ENCODE measurements around the gene TPSD1. TPM values are rescaled to one million over a fixed set of nuclear protein-coding genes. Genes with fewer than 3 reads are reported as not detected.
"Not testable (repeated sequence)": the region's sequence is repeated elsewhere in the genome, so short reads cannot be mapped to it uniquely, and the experiment has no call there.

Gene TPSD1
- total and polyA plus RNA-seq, 2 donors = 0.14 to 1.1 TPM

DNA sequence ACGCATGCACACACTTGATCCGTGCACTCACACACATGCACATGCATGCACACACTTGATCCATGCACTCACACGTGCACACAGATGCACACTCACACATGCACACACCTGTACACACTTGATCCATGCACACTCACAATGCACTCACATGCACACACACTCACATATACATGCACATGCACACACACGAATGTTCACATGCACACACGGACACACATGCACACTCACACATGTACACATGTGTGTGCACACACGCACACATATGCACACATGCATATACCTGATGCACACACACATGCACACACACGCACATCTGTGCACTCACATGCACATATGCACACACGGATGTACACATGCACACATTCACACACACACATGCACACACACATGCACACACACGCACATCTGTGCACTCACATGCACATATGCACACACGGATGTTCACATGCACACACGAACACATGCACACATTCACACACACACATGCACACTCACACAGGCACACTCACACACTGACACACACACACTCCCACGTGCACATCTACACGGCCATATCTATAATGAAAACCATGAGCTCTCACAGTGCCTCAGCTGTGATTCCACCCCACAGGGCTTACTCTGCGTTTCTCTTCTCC is 7.8 kb upstream of the TPSD1 start:
- not testable (repeated sequence) for H3K4me3 ChIP-seq (ENCODE audit: low read length in 2 of 2); DNase-seq (ENCODE audit: low read depth in 6 of 9, low spot score in 9 of 9); H3K27ac ChIP-seq (ENCODE audit: low read depth in 1 of 2, low read length in 1 of 2); H3K36me3 ChIP-seq (ENCODE audit: control insufficient read depth in 2 of 2, insufficient read depth in 2 of 2, low read length in 1 of 2); H3K9me3 ChIP-seq (ENCODE audit: control insufficient read depth in 2 of 2, insufficient read depth in 1 of 2, low read length in 1 of 2); H3K4me1 ChIP-seq (ENCODE audit: control insufficient read depth in 2 of 2, insufficient read depth in 2 of 2, low read length in 2 of 2)
- WGBS = 94% methylated on average over 13 of the region's 14 CpGs
- peaks cover 0 to 16% of the 10 kb centered on the region in 2 donors for H3K27me3 ChIP-seq (ENCODE audit: control insufficient read depth in 2 of 2, insufficient read depth in 1 of 2, low read length in 1 of 2)

DNA sequence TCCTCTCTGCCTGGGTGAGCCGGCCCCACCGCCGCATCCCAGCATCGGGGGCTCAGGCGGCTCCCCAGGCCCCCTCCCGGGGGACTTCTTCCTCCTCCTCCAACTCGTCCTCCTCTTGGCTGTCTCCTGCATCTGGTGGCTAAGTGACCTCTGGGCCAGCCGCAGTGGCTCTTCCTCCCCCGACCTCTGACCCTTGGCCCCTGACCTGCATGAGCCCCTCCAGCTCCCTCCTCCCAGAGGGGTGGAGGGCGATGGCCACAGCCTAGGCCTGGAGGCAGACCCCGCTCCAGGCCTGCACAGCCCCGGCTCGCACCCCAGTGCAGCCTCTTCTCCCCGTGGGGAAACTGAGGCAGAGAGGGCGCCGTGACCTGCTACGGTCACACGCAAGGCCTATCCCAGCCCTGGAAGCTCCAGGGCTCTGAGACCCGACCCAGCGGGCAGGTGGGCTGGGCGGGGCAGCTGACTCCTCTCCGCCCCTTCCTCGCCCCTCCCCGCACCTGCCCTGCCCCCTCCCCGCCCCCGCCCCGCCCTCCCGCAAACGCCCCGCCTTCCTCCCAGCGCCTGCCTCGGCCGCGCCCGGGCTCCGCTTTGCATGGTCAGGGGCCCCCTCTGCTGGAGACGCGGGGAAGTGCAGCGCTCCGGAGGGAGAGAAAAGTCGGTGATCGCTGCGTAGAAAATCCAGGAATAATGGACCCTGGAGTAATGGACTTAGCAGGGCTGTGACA is 6.7 kb upstream of the TPSD1 start:
- WGBS = 92% methylated on average over 8 of the region's 43 CpGs
- peaks cover 0 to 15% of the 10 kb centered on the region in 2 donors for H3K27me3 ChIP-seq (ENCODE audit: control insufficient read depth in 2 of 2, insufficient read depth in 1 of 2, low read length in 1 of 2)
- DNase-seq (ENCODE audit: low read depth in 6 of 9, low spot score in 9 of 9); H3K4me1 ChIP-seq (ENCODE audit: control insufficient read depth in 2 of 2, insufficient read depth in 2 of 2, low read length in 2 of 2); H3K4me3 ChIP-seq (ENCODE audit: low read length in 2 of 2); H3K36me3 ChIP-seq (ENCODE audit: control insufficient read depth in 2 of 2, insufficient read depth in 2 of 2, low read length in 1 of 2); H3K27ac ChIP-seq (ENCODE audit: low read depth in 1 of 2, low read length in 1 of 2); H3K9me3 ChIP-seq (ENCODE audit: control insufficient read depth in 2 of 2, insufficient read depth in 1 of 2, low read length in 1 of 2): not testable (repeated sequence)

DNA sequence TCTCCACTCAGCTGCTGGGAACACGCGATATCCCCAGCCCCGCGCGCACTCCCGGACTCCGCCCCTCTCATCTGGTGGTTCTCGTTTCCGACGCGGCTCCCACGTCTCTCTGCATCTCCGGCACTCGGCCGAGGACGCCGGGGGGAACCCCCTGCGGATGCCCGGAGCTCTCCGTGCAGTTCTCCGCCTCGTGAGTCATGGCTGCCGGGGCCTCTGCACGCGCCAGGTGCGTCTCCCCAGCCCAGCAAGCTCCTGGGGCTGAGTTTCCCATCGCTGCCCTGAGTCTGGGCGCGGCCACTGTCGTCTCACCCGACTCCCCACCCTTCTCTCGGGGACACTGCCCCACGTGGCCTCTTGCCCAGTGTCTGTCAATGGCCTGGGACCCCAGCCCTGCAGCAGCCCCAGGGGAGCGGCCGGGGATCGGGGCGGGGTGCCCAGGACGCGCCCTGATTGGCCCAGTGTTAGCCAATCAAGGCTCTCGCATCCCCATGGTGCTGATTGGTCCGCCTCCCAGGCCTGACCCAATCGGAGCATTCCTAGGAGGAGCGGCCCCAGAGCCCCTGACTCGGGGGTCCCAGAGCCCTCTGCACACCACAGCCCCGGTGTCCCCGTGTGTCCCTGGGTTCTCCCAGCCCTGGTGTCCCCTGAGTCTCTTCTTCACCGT is 2.0 kb upstream of the TPSD1 start:
- DNase-seq (ENCODE audit: low read depth in 6 of 9, low spot score in 9 of 9); H3K9me3 ChIP-seq (ENCODE audit: control insufficient read depth in 2 of 2, insufficient read depth in 1 of 2, low read length in 1 of 2); H3K4me3 ChIP-seq (ENCODE audit: low read length in 2 of 2); H3K27ac ChIP-seq (ENCODE audit: low read depth in 1 of 2, low read length in 1 of 2); H3K36me3 ChIP-seq (ENCODE audit: control insufficient read depth in 2 of 2, insufficient read depth in 2 of 2, low read length in 1 of 2); H3K4me1 ChIP-seq (ENCODE audit: control insufficient read depth in 2 of 2, insufficient read depth in 2 of 2, low read length in 2 of 2); H3K27me3 ChIP-seq (ENCODE audit: control insufficient read depth in 2 of 2, insufficient read depth in 1 of 2, low read length in 1 of 2): not testable (repeated sequence)
- no CpG with 5 or more reads among the region's 47 CpGs for WGBS

DNA sequence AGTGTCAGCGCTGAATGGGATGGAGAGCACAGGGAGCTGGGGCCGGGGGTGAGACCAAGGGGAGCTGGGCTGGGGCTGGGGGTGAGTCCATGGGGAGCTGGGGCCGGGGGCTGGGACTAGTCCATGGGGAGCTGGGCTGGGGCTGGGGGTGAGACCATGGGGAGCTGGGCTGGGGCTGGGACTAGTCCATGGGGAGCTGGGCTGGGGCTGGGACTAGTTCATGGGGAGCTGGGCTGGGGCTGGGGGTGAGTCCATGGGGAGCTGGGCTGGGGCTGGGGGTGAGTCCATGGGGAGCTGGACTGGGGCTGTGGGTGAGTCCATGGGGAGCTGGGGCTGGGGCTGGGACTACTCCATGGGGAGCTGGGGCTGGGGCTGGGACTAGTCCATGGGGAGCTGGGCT is 1.0 kb upstream of the TPSD1 start:
- peaks cover 9 to 12% of the 10 kb centered on the region in 2 donors for H3K27me3 ChIP-seq (ENCODE audit: control insufficient read depth in 2 of 2, insufficient read depth in 1 of 2, low read length in 1 of 2)
- not testable (repeated sequence) for H3K9me3 ChIP-seq (ENCODE audit: control insufficient read depth in 2 of 2, insufficient read depth in 1 of 2, low read length in 1 of 2); H3K36me3 ChIP-seq (ENCODE audit: control insufficient read depth in 2 of 2, insufficient read depth in 2 of 2, low read length in 1 of 2); H3K27ac ChIP-seq (ENCODE audit: low read depth in 1 of 2, low read length in 1 of 2); H3K4me1 ChIP-seq (ENCODE audit: control insufficient read depth in 2 of 2, insufficient read depth in 2 of 2, low read length in 2 of 2); H3K4me3 ChIP-seq (ENCODE audit: low read length in 2 of 2); DNase-seq (ENCODE audit: low read depth in 6 of 9, low spot score in 9 of 9)
- WGBS = 93% methylated on average over 3 of the region's 3 CpGs

DNA sequence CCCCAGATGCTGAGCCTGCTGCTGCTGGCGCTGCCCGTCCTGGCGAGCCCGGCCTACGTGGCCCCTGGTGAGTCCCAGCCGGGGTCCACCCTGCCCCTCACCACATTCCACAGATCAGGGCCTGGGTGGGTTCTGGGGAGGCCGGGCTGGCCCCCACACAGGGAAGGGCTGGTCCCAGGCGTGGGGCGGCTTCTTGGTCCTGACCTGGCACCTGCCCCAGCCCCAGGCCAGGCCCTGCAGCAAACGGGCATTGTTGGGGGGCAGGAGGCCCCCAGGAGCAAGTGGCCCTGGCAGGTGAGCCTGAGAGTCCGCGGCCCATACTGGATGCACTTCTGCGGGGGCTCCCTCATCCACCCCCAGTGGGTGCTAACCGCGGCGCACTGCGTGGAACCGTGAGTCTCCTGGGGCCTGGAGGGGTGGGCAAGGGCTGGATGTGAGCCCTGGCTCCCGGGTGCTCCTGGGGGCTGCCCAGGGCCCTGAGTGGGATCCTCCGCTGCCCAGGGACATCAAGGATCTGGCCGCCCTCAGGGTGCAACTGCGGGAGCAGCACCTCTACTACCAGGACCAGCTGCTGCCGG is 516 bp downstream of the TPSD1 start:
- DNase-seq (ENCODE audit: low read depth in 6 of 9, low spot score in 9 of 9); H3K9me3 ChIP-seq (ENCODE audit: control insufficient read depth in 2 of 2, insufficient read depth in 1 of 2, low read length in 1 of 2); H3K36me3 ChIP-seq (ENCODE audit: control insufficient read depth in 2 of 2, insufficient read depth in 2 of 2, low read length in 1 of 2); H3K27ac ChIP-seq (ENCODE audit: low read depth in 1 of 2, low read length in 1 of 2); H3K4me1 ChIP-seq (ENCODE audit: control insufficient read depth in 2 of 2, insufficient read depth in 2 of 2, low read length in 2 of 2); H3K4me3 ChIP-seq (ENCODE audit: low read length in 2 of 2): not testable (repeated sequence)
- H3K27me3 ChIP-seq (ENCODE audit: control insufficient read depth in 2 of 2, insufficient read depth in 1 of 2, low read length in 1 of 2) = peaks cover 24 to 27% of the 10 kb centered on the region in 2 donors
- 87% methylated on average over 23 of the region's 23 CpGs for WGBS

DNA sequence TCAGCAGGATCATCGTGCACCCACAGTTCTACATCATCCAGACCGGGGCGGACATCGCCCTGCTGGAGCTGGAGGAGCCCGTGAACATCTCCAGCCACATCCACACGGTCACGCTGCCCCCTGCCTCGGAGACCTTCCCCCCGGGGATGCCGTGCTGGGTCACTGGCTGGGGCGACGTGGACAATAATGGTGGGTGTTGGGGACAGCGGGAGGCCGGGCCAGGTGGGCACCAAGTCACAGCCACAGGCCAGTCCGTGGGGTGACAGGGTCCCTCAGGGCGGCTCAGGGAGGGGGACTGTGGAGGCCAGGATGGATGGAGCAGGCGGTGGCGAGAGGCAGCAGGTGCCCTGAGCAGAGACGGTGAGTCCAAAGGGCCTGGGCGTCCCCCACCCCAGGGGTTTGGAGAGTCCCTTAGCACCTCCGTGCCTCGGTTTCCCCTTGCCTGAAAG is 1.0 kb downstream of the TPSD1 start:
- no peak overlapping the region for H3K27ac ChIP-seq (ENCODE audit: low read depth in 1 of 2, low read length in 1 of 2)
- 90% methylated on average over 22 of the region's 22 CpGs for WGBS

DNA sequence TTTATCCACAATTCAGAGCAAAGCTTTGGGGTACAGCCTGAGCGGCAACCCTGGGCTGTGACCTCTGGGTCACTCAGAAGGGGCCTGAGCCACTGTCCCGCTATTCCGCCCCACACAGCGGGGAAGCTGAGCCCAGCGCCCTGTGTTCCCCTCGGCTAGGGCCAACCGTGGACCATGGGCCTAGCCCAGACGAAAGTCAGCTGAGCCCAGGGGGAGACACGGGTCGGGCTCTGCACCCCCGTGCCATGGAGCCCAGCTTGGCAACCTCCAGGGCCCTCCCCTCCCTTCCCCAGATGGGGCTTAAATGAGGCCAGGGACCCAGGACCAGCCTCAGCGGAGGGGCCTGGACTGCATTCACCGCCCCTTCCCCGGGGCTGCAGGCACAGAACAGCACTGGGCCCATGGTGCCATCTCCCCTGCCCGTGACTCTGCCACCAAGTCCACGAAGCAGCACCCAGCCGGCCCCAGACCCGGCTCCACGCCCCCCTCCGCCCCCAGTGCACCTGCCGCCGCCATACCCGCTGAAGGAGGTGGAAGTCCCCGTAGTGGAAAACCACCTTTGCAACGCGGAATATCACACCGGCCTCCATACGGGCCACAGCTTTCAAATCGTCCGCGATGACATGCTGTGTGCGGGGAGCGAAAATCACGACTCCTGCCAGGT is 1.8 kb downstream of the TPSD1 start:
- DNase-seq (ENCODE audit: low read depth in 6 of 9, low spot score in 9 of 9) = no peak
- Histone ChIP-seq H3K4me1 (ENCODE audit: control insufficient read depth in 2 of 2, insufficient read depth in 2 of 2, low read length in 2 of 2) (peaks cover 0 to 4% of the 10 kb centered on the region in 2 donors), H3K4me3 (ENCODE audit: low read length in 2 of 2) (no peak overlapping the region), H3K27me3 (ENCODE audit: control insufficient read depth in 2 of 2, insufficient read depth in 1 of 2, low read length in 1 of 2) (peaks cover 37 to 41% of the 10 kb centered on the region in 2 donors), H3K27ac (ENCODE audit: low read depth in 1 of 2, low read length in 1 of 2) (no peak overlapping the region), H3K36me3 (ENCODE audit: control insufficient read depth in 2 of 2, insufficient read depth in 2 of 2, low read length in 1 of 2) (no peaks in the 10 kb centered on the region), H3K9me3 (ENCODE audit: control insufficient read depth in 2 of 2, insufficient read depth in 1 of 2, low read length in 1 of 2) (no peaks in the 10 kb centered on the region)
- 85% methylated on average over 34 of the region's 34 CpGs for WGBS

More for the DNA sequence above, 1.0 kb downstream of the TPSD1 start:
- Histone ChIP-seq H3K9me3 (ENCODE audit: control insufficient read depth in 2 of 2, insufficient read depth in 1 of 2, low read length in 1 of 2) (no peaks in the 10 kb centered on the region), H3K4me1 (ENCODE audit: control insufficient read depth in 2 of 2, insufficient read depth in 2 of 2, low read length in 2 of 2) (peaks cover 0 to 4% of the 10 kb centered on the region in 2 donors), H3K36me3 (ENCODE audit: control insufficient read depth in 2 of 2, insufficient read depth in 2 of 2, low read length in 1 of 2) (no peaks in the 10 kb centered on the region), H3K4me3 (ENCODE audit: low read length in 2 of 2) (no peak overlapping the region), H3K27me3 (ENCODE audit: control insufficient read depth in 2 of 2, insufficient read depth in 1 of 2, low read length in 1 of 2) (peaks cover 29 to 33% of the 10 kb centered on the region in 2 donors)
- no peak for DNase-seq (ENCODE audit: low read depth in 6 of 9, low spot score in 9 of 9)

DNA sequence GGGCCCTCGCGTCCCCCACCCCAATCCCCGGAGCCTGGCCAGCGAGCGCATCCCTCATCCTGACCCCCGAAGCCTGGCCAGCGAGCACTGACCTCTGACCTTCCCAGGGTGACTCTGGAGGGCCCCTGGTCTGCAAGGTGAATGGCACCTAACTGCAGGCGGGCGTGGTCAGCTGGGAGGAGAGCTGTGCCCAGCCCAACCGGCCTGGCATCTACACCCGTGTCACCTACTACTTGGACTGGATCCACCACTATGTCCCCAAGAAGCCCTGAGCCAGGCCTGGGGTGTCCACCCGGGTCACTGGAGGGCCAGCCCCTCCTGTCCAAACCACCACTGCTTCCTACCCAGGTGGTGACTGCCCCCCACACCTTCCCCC is 2.3 kb downstream of the TPSD1 start:
- DNase-seq (ENCODE audit: low read depth in 6 of 9, low spot score in 9 of 9) = no peak
- H3K4me3 ChIP-seq (ENCODE audit: low read length in 2 of 2) = no peak overlapping the region
- H3K4me1 ChIP-seq (ENCODE audit: control insufficient read depth in 2 of 2, insufficient read depth in 2 of 2, low read length in 2 of 2) = peaks cover 0 to 4% of the 10 kb centered on the region in 2 donors
- H3K36me3 ChIP-seq (ENCODE audit: control insufficient read depth in 2 of 2, insufficient read depth in 2 of 2, low read length in 1 of 2) = no peaks in the 10 kb centered on the region
- no peaks in the 10 kb centered on the region for H3K9me3 ChIP-seq (ENCODE audit: control insufficient read depth in 2 of 2, insufficient read depth in 1 of 2, low read length in 1 of 2)
- 78% methylated on average over 12 of the region's 12 CpGs for WGBS
- H3K27me3 ChIP-seq (ENCODE audit: control insufficient read depth in 2 of 2, insufficient read depth in 1 of 2, low read length in 1 of 2) = peaks cover 37 to 45% of the 10 kb centered on the region in 2 donors
- no peak overlapping the region for H3K27ac ChIP-seq (ENCODE audit: low read depth in 1 of 2, low read length in 1 of 2)

Measured in thymus (tissue), 11 donors.